MM.1S (cell line): ENCODE data around the gene STIL.

Experiments
- EZH2 ChIP-seq: fragments of 300-600 bp; sonication (generic); optimal IDR thresholded peaks from 2 replicates; pipeline ENCODE3; 2017; ENCODE audit warnings: low read depth, mild to moderate bottlenecking, antibody characterized with exemption, low read length, mixed read lengths
- TF ChIP-seq, protein P1 (sequence below): fragments of 300-600 bp; sonication (generic); IDR thresholded peaks from 2 replicates; pipeline ENCODE4 v1.5.1; 2016; ENCODE audit warnings: antibody characterized with exemption, low read length, mixed read lengths

GRCh38 chr1:47362828-47363227, 48.9 kb upstream of the STIL start:
- TF ChIP-seq, protein P1, sequence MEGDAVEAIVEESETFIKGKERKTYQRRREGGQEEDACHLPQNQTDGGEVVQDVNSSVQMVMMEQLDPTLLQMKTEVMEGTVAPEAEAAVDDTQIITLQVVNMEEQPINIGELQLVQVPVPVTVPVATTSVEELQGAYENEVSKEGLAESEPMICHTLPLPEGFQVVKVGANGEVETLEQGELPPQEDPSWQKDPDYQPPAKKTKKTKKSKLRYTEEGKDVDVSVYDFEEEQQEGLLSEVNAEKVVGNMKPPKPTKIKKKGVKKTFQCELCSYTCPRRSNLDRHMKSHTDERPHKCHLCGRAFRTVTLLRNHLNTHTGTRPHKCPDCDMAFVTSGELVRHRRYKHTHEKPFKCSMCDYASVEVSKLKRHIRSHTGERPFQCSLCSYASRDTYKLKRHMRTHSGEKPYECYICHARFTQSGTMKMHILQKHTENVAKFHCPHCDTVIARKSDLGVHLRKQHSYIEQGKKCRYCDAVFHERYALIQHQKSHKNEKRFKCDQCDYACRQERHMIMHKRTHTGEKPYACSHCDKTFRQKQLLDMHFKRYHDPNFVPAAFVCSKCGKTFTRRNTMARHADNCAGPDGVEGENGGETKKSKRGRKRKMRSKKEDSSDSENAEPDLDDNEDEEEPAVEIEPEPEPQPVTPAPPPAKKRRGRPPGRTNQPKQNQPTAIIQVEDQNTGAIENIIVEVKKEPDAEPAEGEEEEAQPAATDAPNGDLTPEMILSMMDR, result no peak
- no peak for TF ChIP-seq EZH2
